ENCODE results near the gene WAC. TPM values are rescaled to one million over a fixed set of nuclear protein-coding genes. Genes with fewer than 3 reads are reported as not detected.
A peak's percentile ranks its signal among the peaks of the same experiment; 100 is the strongest.
"Not testable (repeated sequence)": the region's sequence is repeated elsewhere in the genome, so short reads cannot be mapped to it uniquely, and the experiment has no call there.

WAC gene
- total RNA-seq, 2 experiments from 2014 or later = 128 to 132 TPM

- no peaks in the 10 kb centered on the region for H3K27me3 Mint-ChIP-seq
- CTCF ChIA-PET = no interaction called here
Measured at GRCh38 chr10:28558923-28559508, 26.1 kb downstream of the WAC start.

GRCh38 chr10:28559618-28560017 lies 26.7 kb downstream of the WAC start:
- ChIA-PET POLR2A (interaction anchor here (0.7 to 1.9 kb wide), 3 partner anchors 22 to 28 kb away, joined by 3 to 6 read pairs (median 3); no protein-coding TSS in a partner anchor), CTCF (no interaction called here)
- Mint-ChIP-seq H3K36me3 (ENCODE audit: low read depth) (peaks cover 80% of the 10 kb centered on the region), H3K27me3 (no peaks in the 10 kb centered on the region), H3K4me1 (peaks cover 49% of the 10 kb centered on the region), H3K4me3 (no peak overlapping the region), H3K9me3 (no peaks in the 10 kb centered on the region), H3K27ac (no peak overlapping the region)
- DNase-seq = no peak

More at GRCh38 chr10:28558923-28559508, 26.1 kb downstream of the WAC start:
- no peak for DNase-seq
- Mint-ChIP-seq H3K27ac (no peak overlapping the region), H3K4me3 (no peak overlapping the region), H3K4me1 (peaks cover 49% of the 10 kb centered on the region), H3K9me3 (no peaks in the 10 kb centered on the region), H3K36me3 (ENCODE audit: low read depth) (peaks cover 81% of the 10 kb centered on the region)
- POLR2A ChIA-PET = interaction anchor here (0.9 to 1.9 kb wide), 3 partner anchors 13 to 24 kb away, joined by 3 to 6 read pairs (median 3); no protein-coding TSS in a partner anchor

- ChIA-PET CTCF (no interaction called here), POLR2A (no interaction called here)
- Mint-ChIP-seq H3K36me3 (ENCODE audit: low read depth) (peaks cover 76% of the 10 kb centered on the region), H3K4me3 (no peak overlapping the region), H3K27ac (no peak overlapping the region), H3K4me1 (peaks cover 47% of the 10 kb centered on the region), H3K9me3 (no peaks in the 10 kb centered on the region), H3K27me3 (no peaks in the 10 kb centered on the region)
- no peak for DNase-seq
Measured at GRCh38 chr10:28560617-28561016, 27.7 kb downstream of the WAC start.

- H3K9me3 Mint-ChIP-seq = no peaks in the 10 kb centered on the region
- H3K4me1 Mint-ChIP-seq = peaks cover 52% of the 10 kb centered on the region
- H3K27me3 Mint-ChIP-seq = no peaks in the 10 kb centered on the region
- no peak overlapping the region for H3K27ac Mint-ChIP-seq
- CTCF ChIA-PET = no interaction called here
- H3K36me3 Mint-ChIP-seq (ENCODE audit: low read depth) = peaks cover 72% of the 10 kb centered on the region
- H3K4me3 Mint-ChIP-seq = no peak overlapping the region
- POLR2A ChIA-PET = no interaction called here
- no peak for DNase-seq
Measured at GRCh38 chr10:28561531-28561930, 28.6 kb downstream of the WAC start.

GRCh38 chr10:28564905-28565304 lies 32.0 kb downstream of the WAC start:
- peaks cover 61% of the 10 kb centered on the region for H3K36me3 Mint-ChIP-seq (ENCODE audit: low read depth)
- CTCF ChIA-PET = interaction anchor here (0.5 to 1.7 kb wide), 3 partner anchors 25 to 30 kb away, joined by 3 read pairs; no protein-coding TSS in a partner anchor
- H3K27ac Mint-ChIP-seq = no peak overlapping the region
- no peaks in the 10 kb centered on the region for H3K9me3 Mint-ChIP-seq
- DNase-seq = no peak
- H3K4me3 Mint-ChIP-seq = no peak overlapping the region
- H3K27me3 Mint-ChIP-seq = no peaks in the 10 kb centered on the region
- POLR2A ChIA-PET = interaction anchor here (0.9 to 1.9 kb wide), 4 partner anchors 8 to 23 kb away, joined by 3 to 5 read pairs (median 4); no protein-coding TSS in a partner anchor
- H3K4me1 Mint-ChIP-seq = peaks cover 57% of the 10 kb centered on the region

GRCh38 chr10:28566458-28567015 lies 33.6 kb downstream of the WAC start:
- Mint-ChIP-seq H3K36me3 (ENCODE audit: low read depth) (peaks cover 57% of the 10 kb centered on the region), H3K27ac (peak overlapping the region; percentile 10)
- POLR2A ChIA-PET = interaction anchor here (0.8 to 1.5 kb wide), 2 partner anchors 24 to 28 kb away, joined by 3 read pairs; no protein-coding TSS in a partner anchor

GRCh38 chr10:28569506-28570159 lies 36.7 kb downstream of the WAC start:
- CTCF ChIA-PET = interaction anchor here (0.6 kb wide), 1 partner anchor 69 kb away, joined by 3 read pairs; no protein-coding TSS in a partner anchor
- peaks cover 49% of the 10 kb centered on the region for H3K4me1 Mint-ChIP-seq
- peaks cover 53% of the 10 kb centered on the region for H3K36me3 Mint-ChIP-seq (ENCODE audit: low read depth)
- H3K27me3 Mint-ChIP-seq = no peaks in the 10 kb centered on the region
- H3K9me3 Mint-ChIP-seq = no peaks in the 10 kb centered on the region
- no peak overlapping the region for H3K27ac Mint-ChIP-seq
- POLR2A ChIA-PET = no interaction called here
- no peak overlapping the region for H3K4me3 Mint-ChIP-seq
- DNase-seq = no peak

More at GRCh38 chr10:28566458-28567015, 33.6 kb downstream of the WAC start:
- DNase-seq = no peak
- Mint-ChIP-seq H3K9me3 (no peaks in the 10 kb centered on the region), H3K4me3 (no peak overlapping the region), H3K4me1 (peaks cover 57% of the 10 kb centered on the region), H3K27me3 (no peaks in the 10 kb centered on the region)
- CTCF ChIA-PET = no interaction called here

- no peak for DNase-seq
- H3K9me3 Mint-ChIP-seq = no peaks in the 10 kb centered on the region
- no peak overlapping the region for H3K27ac Mint-ChIP-seq
- H3K27me3 Mint-ChIP-seq = no peaks in the 10 kb centered on the region
- POLR2A ChIA-PET = no interaction called here
- H3K4me3 Mint-ChIP-seq = no peak overlapping the region
- peaks cover 56% of the 10 kb centered on the region for H3K36me3 Mint-ChIP-seq (ENCODE audit: low read depth)
- CTCF ChIA-PET = no interaction called here
- peaks cover 52% of the 10 kb centered on the region for H3K4me1 Mint-ChIP-seq
Measured at GRCh38 chr10:28570598-28570997, 37.7 kb downstream of the WAC start.

GRCh38 chr10:28571265-28571664 lies 38.3 kb downstream of the WAC start:
- ChIA-PET CTCF (no interaction called here), POLR2A (interaction anchor here (2.0 kb wide), 1 partner anchor 37 kb away, joined by 4 read pairs; no protein-coding TSS in a partner anchor)
- H3K27ac Mint-ChIP-seq = no peak overlapping the region
- no peaks in the 10 kb centered on the region for H3K9me3 Mint-ChIP-seq
- no peak for DNase-seq
- H3K4me1 Mint-ChIP-seq = peaks cover 51% of the 10 kb centered on the region
- H3K4me3 Mint-ChIP-seq = no peak overlapping the region
- H3K27me3 Mint-ChIP-seq = no peaks in the 10 kb centered on the region
- H3K36me3 Mint-ChIP-seq (ENCODE audit: low read depth) = peaks cover 59% of the 10 kb centered on the region

- H3K27me3 Mint-ChIP-seq, H3K9me3 Mint-ChIP-seq, H3K4me3 Mint-ChIP-seq, DNase-seq, H3K27ac Mint-ChIP-seq, POLR2A ChIA-PET, CTCF ChIA-PET: not testable (repeated sequence)
- H3K36me3 Mint-ChIP-seq (ENCODE audit: low read depth) = peaks cover 57% of the 10 kb centered on the region
- H3K4me1 Mint-ChIP-seq = peaks cover 49% of the 10 kb centered on the region
Measured at GRCh38 chr10:28574214-28574613, 41.3 kb downstream of the WAC start.

- no peak for DNase-seq
- H3K4me1 Mint-ChIP-seq = peaks cover 47% of the 10 kb centered on the region
- CTCF ChIA-PET = no interaction called here
- H3K36me3 Mint-ChIP-seq (ENCODE audit: low read depth) = peaks cover 57% of the 10 kb centered on the region
- H3K27ac Mint-ChIP-seq = no peak overlapping the region
- H3K4me3 Mint-ChIP-seq = no peak overlapping the region
- H3K27me3 Mint-ChIP-seq = no peaks in the 10 kb centered on the region
- no peaks in the 10 kb centered on the region for H3K9me3 Mint-ChIP-seq
- POLR2A ChIA-PET = interaction anchor here (1.2 to 1.5 kb wide), 2 partner anchors 25 to 41 kb away, joined by 3 to 4 read pairs; no protein-coding TSS in a partner anchor
Measured at GRCh38 chr10:28575852-28576251, 42.9 kb downstream of the WAC start.

- H3K27me3 Mint-ChIP-seq = no peaks in the 10 kb centered on the region
- CTCF ChIA-PET = no interaction called here
- no peak overlapping the region for H3K27ac Mint-ChIP-seq
- DNase-seq = no peak
- no peak overlapping the region for H3K4me3 Mint-ChIP-seq
- POLR2A ChIA-PET = interaction anchor here (1.5 kb wide), 1 partner anchor 43 kb away, joined by 4 read pairs; no protein-coding TSS in a partner anchor
- no peaks in the 10 kb centered on the region for H3K9me3 Mint-ChIP-seq
- peaks cover 52% of the 10 kb centered on the region for H3K4me1 Mint-ChIP-seq
- H3K36me3 Mint-ChIP-seq (ENCODE audit: low read depth) = peaks cover 58% of the 10 kb centered on the region
Measured at GRCh38 chr10:28577506-28577905, 44.6 kb downstream of the WAC start.

- Mint-ChIP-seq H3K4me1 (peaks cover 44% of the 10 kb centered on the region), H3K27ac (no peak overlapping the region), H3K27me3 (no peaks in the 10 kb centered on the region), H3K9me3 (no peaks in the 10 kb centered on the region), H3K36me3 (ENCODE audit: low read depth) (peaks cover 55% of the 10 kb centered on the region), H3K4me3 (no peak overlapping the region)
- ChIA-PET POLR2A (no interaction called here), CTCF (no interaction called here)
- no peak for DNase-seq
Measured at GRCh38 chr10:28578454-28578853, 45.5 kb downstream of the WAC start.
